ENCODE measurements around the gene STX1B.

GRCh38 chr16:31007684-31008083, 2.8 kb downstream of the STX1B start:
- TF ChIP-seq CTCF (IDR thresholded peaks at IDR 0.05; ENCODE audit: low read depth, low read length, missing input control) (no peak), MAX (IDR thresholded peaks at IDR 0.05) (no peak), ZBTB33 (IDR thresholded peaks at IDR 0.05) (no peak), RAD21 (IDR thresholded peaks at IDR 0.05) (no peak), ATF3 (IDR thresholded peaks at IDR 0.05) (no peak), HNF4G (IDR thresholded peaks at IDR 0.05) (no peak), TAF1 (conservative IDR thresholded peaks at IDR 0.05) (no peak), SP1 (IDR thresholded peaks at IDR 0.05) (no peak), REST (IDR thresholded peaks at IDR 0.05) (no peak), FOXA1 (IDR thresholded peaks at IDR 0.05) (no peak), YY1 (IDR thresholded peaks at IDR 0.05) (no peak), EGR1 (IDR thresholded peaks at IDR 0.05; ENCODE audit: low read depth in 2 of 2) (no peak), GABPA (IDR thresholded peaks at IDR 0.05 in 1 of 2, conservative IDR thresholded peaks at IDR 0.05 in 1 of 2) (no peak)
